T-helper 1 cell (primary cell): ENCODE measurements around the gene REELD1.
A peak's percentile ranks its signal among the peaks of the same experiment; 100 is the strongest.

Source experiments
- DNase-seq, 5 donors: peaks; one replicate each; pipeline ENCODE4 v3.0.0-alpha.2; 2012 to 2020

The REELD1 gene

DNA sequence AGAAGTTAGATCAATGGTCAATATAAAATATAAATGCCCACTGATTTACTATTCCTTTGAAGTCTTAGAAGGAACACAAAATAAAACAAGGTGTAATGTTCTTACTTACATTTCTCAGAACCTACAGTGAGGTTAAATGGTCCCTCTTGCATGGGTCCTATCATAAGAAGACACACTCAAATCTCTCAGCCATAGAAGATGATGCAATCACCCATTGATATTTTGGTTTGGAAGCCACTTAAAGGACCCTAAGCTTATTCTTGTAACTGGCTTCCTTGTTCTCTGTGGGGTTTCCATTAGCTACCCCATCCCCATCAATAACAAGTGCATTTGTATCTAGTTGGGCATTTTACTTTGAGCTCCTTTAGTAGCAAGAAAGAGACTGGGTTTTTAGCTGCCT is 15.1 kb downstream of the REELD1 start:
- DNase-seq = no peak

DNA sequence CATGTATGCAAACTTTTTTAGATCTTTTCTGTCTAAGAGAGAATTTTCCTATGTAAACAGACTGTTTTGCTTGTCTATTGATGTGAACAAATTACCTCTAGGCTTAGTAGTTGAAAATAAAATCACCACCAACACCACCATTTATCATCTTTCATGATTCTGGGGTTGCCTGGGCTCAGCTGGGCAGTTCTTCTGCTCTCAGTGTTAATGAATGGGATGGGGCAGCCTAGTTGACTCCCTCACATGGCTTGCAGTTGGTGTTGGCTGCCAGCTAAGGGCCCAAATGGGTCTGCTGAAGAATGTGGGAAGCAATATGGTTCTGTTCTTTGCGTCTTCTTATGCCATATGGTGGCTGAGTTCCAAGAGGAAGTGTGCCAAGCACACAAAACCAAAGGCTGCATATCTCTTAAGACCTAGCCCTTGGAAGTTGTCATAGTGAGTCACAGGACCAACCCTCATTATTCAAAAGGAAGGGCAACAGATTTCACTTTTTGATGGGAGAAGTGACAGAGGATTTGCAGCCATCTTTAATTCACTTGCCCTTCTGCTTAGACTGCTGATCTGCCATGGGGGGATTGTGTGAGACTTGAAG is 17.9 kb downstream of the REELD1 start:
- DNase-seq = no peak

- no peak for DNase-seq
These were observed 21.4 kb downstream of the REELD1 start for GRCh38 chr4:146235654-146236177.

DNA sequence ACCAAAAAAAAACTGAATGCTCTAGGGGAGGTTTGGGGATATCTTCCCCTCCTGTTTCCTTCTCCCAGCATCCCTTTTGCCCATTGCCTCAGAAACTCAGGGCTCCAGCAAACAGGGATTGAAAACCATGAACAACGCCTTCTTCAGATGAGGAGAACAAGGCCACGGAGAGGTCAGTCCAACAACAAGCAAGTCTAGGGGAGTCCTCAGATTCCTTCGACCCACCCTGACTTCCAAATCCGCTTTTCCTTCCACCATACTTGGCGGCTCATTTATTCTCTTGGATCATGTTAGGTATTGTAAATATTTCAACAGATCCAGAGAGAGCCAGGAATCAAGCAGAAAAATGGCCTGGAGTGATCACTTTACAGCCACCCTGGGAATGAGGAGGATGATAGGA is 21.9 kb downstream of the REELD1 start:
- DNase-seq = no peak

GRCh38 chr4:146237092-146237491 is 22.8 kb downstream of the REELD1 start:
- no peak for DNase-seq

DNA sequence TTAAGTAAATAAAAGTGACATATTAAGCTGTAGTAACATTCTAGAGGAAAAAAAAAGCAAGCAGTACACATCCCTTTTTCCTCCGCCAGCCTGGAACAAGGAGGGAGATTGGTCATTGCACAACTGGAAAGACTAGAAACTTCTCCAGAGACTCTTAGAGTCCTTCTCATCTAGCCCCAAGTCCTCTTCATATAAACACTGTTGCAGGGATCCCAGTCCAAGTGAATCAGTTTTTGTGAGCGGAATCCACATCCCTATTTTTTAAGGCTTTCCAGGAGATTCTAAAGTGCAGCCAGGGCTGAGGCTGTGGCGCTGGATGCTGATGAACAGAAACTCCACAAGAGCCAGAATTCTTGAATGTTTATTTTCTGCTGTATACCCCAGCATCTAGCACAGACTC is 23.8 kb downstream of the REELD1 start:
- no peak for DNase-seq

DNA sequence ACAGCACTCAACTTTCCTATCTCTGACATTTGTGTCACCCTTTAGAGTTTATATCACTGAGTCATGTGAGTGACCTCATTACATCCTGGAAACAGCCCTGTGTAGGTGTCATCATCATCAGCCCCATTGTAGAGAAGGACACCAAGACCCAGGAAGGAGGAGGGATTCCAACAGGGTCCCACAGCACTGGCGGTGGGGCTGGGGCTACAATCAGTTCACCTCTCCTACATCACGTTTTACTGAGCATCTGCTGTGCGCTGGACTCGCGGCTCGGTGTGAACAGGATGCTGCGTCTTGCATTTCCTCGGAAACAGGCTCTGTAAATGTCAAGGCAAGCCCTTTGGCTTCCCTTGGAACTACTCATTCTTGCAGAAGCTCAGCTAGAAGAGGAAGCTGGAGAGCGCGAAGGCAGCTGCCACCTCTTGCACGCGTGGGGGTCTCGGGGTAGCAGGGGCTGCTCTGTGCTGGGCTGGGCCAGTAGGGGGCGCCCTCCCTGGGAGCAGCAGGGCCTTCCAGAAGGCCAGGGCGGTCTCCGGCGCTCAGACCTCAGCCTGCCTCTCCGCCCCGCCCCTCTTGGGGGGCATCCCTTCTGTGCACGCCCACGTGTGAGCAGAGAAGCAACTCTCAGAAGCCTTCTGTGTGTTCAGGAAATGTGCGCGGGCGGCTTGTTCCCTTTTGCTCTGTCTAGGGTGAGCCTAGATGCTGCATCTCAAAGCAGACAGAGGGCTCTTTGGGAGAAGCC is 29.0 kb downstream of the REELD1 start:
- DNase-seq = peak in 3 of 5 donors; percentile 24 to 47 (median 27)

DNA sequence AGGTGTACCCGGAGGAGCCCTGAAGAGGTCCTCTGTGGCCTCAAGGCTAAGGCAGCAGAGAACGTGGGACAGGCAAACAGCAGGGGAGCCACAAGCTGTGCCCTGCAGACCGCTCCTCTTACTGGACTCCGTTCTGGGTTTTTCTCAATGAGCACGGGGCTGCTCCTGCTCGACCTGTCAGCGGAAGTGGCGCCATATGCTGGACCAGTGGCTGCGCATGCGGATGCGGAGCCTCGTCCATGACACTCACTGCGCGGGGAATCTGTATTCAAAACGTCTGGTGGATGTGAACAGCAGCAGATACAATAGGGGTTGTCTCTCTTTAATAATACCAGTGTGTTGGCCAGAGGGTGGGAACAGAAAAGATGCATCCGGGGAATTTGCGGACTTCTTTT is 29.5 kb downstream of the REELD1 start:
- no peak for DNase-seq

- no peak for DNase-seq
These were observed 30.2 kb downstream of the REELD1 start for GRCh38 chr4:146244496-146244895.

GRCh38 chr4:146245246-146245645 is 30.9 kb downstream of the REELD1 start:
- DNase-seq = no peak

GRCh38 chr4:146245850-146246249 is 31.5 kb downstream of the REELD1 start:
- no peak for DNase-seq

- DNase-seq = no peak
These were observed 32.0 kb downstream of the REELD1 start for GRCh38 chr4:146246381-146246780.

DNA sequence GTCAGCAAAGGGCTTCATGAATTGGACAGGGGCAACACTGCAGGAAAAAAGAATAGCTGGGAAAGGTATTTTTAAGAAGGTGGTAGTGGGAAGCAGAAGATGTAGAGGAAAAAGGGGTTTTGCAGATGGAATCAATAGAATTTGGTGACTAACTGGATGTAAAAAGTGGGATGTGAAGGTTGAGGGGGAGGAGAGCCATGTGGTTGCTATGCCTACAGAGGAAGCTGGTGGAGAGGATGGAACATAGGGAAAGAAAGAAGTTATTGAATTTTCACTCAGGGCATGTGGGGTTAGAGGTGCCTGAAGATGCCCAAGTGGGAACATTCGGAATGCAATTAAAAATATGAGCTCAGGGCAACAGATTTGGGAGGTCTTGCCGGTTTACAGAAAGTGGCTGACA is 33.0 kb downstream of the REELD1 start:
- no peak for DNase-seq

DNA sequence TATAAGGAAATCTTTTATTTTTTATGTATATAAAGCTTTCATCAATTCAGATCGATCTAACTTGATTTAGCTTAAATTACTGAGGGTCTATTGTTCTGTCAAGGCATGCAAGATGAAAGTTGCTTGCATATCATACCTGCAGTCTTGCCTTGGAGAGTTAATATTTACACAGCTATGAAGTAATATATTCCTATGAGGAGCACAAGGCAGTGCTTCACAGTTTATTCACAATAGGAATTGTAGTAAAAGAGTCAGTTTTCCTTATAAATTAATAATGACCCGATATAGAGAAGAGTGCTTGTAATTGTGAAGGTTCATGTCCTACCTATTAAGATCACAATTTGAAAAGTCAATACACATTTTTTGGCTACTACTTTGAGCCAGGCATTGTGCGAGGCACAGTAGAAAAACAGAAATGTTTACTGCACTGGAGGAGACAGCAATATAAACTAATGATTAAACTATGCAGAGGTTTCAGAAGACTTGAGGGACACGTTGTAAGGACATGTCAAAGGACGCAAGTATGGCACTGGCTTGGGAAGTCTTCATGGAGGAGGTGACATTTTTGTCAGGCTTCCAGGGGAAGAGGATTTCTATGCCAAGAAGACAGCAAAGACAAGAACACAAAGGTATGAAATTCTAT is 38.8 kb downstream of the REELD1 start:
- no peak for DNase-seq

GRCh38 chr4:146255463-146255862 is 41.1 kb downstream of the REELD1 start:
- no peak for DNase-seq

DNA sequence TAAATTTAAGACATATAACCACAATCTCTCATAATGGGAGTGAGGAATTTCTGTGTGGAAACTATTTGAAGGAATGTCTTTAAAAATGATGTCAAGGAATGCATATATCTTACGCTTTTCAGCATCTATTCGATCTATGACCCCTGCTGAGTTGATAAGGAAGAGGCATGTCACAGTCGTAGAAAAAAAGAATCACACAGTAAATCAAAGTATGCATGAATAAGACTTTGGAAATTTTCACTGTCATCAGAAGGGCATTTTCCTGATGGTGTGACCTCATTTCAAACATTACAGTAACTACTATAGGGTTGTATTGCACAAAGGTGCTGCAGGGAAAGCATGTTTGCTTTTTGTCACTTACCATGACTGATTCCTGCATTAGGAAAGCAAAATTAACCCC is 41.5 kb downstream of the REELD1 start:
- DNase-seq = no peak

DNA sequence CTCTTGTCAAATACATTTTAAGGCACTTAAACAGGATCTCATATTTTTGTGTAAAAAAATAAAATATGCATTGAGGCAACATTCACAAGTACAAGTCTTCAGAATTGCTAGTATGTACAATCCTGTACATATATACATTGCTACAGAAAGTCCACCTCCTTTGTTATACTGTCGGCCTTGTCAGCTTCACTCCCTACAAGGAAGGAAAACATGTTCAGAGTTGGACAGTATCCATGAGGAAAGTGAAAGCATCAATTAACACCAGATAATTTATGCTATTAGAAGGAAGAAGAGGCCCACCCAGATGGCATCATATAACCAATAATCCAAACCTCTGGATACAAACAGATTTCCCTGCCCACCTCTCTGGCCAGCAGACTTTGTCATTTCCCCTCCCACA is 42.0 kb downstream of the REELD1 start:
- DNase-seq = no peak

DNA sequence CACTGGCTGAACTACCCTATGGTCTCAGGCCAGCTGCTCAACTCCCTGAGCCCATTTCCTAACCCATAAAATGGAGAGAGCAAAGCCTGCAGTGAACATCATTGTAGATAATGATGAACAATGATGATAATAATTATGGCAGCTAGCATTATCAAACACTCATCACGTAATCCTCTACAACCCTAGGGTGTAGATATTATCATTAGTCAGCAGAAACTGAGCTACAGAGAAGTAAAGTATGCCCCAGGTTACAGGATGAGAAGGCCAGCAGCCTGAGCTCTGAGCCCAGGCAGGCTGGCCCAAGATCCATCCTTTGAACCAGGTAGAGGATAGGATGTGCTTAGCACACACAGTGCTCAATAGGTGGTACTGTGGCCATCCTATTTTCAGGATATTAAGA is 43.2 kb downstream of the REELD1 start:
- no peak for DNase-seq

DNA sequence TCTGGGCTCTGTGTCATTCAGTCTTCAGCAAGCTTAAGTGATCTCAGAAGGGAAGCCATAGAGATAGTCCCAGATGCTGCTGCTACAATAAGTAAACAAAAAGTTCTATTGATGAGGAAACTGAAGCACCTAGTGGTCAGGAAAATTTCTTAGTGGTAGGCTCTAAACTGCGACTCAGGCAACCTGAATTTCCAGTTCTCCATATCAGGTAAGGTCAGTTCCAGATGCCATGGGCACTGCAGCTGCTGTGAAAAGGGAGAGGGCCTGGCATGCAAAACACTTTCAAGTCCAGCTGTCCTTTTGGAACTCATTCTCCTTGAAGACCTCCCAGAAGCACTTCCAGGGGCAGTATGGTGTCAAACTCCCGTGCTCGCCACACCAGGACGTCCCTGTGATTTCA is 46.2 kb downstream of the REELD1 start:
- no peak for DNase-seq

- DNase-seq = no peak
These were observed 46.7 kb downstream of the REELD1 start for GRCh38 chr4:146261041-146261440.

DNA sequence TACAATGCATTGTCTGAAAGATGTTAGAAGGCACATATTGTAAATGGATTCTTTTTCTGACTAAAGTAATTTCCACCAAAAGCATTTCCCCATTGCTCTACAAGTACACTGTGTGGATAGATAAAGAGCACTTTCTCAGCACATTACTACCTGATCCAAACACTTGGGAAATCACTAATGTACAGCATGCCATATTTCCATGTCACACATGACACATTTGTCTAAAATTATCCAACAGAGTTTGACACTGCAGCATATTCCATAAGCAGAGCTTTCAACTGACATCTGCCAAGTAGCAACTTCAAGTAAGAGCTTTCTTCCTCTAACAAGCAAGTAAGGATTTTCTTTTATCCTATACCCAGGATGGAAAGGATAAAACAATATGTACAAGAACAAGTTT is 49.5 kb downstream of the REELD1 start:
- no peak for DNase-seq

- no peak for DNase-seq
These were observed 51.7 kb downstream of the REELD1 start for GRCh38 chr4:146265950-146266490.

- DNase-seq = no peak
These were observed 53.5 kb downstream of the REELD1 start for GRCh38 chr4:146267826-146268225.

DNA sequence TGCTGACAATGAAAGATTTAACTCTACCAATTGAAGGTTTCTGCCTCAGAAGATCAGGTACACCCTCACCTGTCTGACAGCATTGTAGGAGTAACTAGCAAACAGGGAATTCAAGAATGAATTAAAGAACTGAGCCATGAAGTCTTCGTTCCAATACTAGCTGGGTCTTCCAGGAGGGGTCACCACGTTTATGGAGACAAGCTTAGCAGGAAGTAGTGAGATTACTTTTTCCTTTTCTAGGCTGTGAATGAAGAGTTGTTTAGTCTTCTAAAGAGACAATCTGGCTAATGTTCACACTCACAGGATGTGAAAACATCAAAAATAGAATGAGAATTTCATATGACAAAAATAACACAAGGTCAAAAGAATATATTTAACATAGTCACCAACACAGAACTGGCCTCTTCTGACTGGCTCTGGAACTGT is 54.9 kb downstream of the REELD1 start:
- DNase-seq = no peak
